Tibial nerve (tissue), 4 donors: ENCODE results near the gene CGN. TPM values are rescaled to one million over a fixed set of nuclear protein-coding genes. Genes with fewer than 3 reads are reported as not detected.

Source experiments
- DNase-seq, 2 donors: peaks; one replicate each; pipeline ENCODE4 v3.0.0-alpha.2; 2019; ENCODE audit warnings: low spot score in 2 of 2
- H3K27ac ChIP-seq, 4 donors: fragments of 200-600 bp; sonication (generic) in 3 of 4; one replicate each; pipeline ENCODE4 v1.5.1; 2017 to 2019; ENCODE audit warnings: mild to moderate bottlenecking in 1 of 4
- H3K27me3 ChIP-seq, 2 donors: fragments of 200-600 bp; sonication (generic) in 1 of 2; one replicate each; pipeline versions ENCODE4 v1.5.1 to v1.6.0; 2017 to 2019
- H3K36me3 ChIP-seq, 3 donors: fragments of 200-600 bp; sonication (generic); one replicate each; pipeline ENCODE4 v1.5.1; 2018 to 2019
- H3K4me1 ChIP-seq, 4 donors: fragments of 200-600 bp; sonication (generic) in 3 of 4; one replicate each; pipeline ENCODE4 v1.5.1; 2017 to 2019
- H3K4me3 ChIP-seq, 4 donors: fragments of 200-600 bp; sonication (generic) in 3 of 4; one replicate each; pipeline ENCODE4 v1.5.1; 2017 to 2019; ENCODE audit warnings: mild to moderate bottlenecking in 1 of 4, moderate library complexity in 1 of 4
- H3K9me3 ChIP-seq, 4 donors: fragments of 200-600 bp; sonication (generic) in 3 of 4; one replicate each; pipeline ENCODE4 v1.5.1; 2017 to 2019
- EP300 ChIP-seq, 2 donors: sonication (generic); formaldehyde crosslinking; IDR thresholded peaks; one replicate each; pipeline ENCODE4 v1.6.1; 2017; ENCODE audit warnings: antibody characterized with exemption in 2 of 2, mild to moderate bottlenecking in 1 of 2
- POLR2A ChIP-seq, 2 donors: fragments of 450-650 bp; IDR thresholded peaks; one replicate each; pipeline ENCODE4 v1.6.1; 2017; ENCODE audit warnings: antibody characterized with exemption in 2 of 2, mild to moderate bottlenecking in 2 of 2, moderate library complexity in 2 of 2
- WGBS, 2 donors: methylation state at CpG; one replicate each; pipeline ENCODE4 v1.1.5; 2018; 5-methylcytosine and 5-hydroxymethylcytosine counted together
- total RNA-seq, 4 donors: library from RNA; depleted of rRNA; stranded (reverse); fragments of >200 nt; gene quantifications; one replicate each; pipeline ENCODE4 v1.1.0, GENCODE V29; 2016
- TF ChIP-seq, protein P1 (sequence below), 5 experiments: fragments of 200-600 bp in 3 of 5; fragments of 450-650 bp in 2 of 5; sonication (generic) in 3 of 5; IDR thresholded peaks; one replicate each; pipeline ENCODE4 v1.5.1; 2016 to 2019; ENCODE audit warnings: antibody characterized with exemption in 5 of 5, mild to moderate bottlenecking in 3 of 5, moderate library complexity in 2 of 5

Gene CGN
- total RNA-seq, 4 donors from 2014 or later, result 0.63 to 4.9 (median 2.0) TPM

DNA sequence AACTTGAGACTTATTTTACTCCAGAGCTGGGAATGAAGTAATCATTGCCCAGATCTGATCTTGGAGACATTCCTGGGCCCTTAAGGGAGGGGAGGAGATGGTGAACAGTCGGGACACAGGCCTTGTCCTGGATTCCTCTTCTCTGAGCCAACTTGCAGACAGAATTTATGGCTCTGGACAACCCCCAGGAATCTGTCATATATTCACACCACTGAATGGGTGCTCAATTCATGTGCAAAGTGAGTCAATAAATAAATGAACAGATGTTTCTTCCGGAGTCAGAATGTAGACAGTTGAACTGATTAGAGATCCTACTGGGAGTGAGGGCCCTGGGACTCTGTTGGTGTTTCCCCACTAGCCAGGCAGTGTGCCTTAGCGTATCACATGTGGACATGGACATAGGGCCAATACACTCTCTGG lies 31.5 kb downstream of the CGN start:
- H3K4me1 ChIP-seq, result peaks cover 0 to 37% (median 5%) of the 10 kb centered on the region in 4 donors
- H3K27ac ChIP-seq, result peak overlapping the region in 1 of 4 donors; percentile 32
- TF ChIP-seq POLR2A (IDR thresholded peaks at IDR 0.05), result no peak
- TF ChIP-seq, protein P1, sequence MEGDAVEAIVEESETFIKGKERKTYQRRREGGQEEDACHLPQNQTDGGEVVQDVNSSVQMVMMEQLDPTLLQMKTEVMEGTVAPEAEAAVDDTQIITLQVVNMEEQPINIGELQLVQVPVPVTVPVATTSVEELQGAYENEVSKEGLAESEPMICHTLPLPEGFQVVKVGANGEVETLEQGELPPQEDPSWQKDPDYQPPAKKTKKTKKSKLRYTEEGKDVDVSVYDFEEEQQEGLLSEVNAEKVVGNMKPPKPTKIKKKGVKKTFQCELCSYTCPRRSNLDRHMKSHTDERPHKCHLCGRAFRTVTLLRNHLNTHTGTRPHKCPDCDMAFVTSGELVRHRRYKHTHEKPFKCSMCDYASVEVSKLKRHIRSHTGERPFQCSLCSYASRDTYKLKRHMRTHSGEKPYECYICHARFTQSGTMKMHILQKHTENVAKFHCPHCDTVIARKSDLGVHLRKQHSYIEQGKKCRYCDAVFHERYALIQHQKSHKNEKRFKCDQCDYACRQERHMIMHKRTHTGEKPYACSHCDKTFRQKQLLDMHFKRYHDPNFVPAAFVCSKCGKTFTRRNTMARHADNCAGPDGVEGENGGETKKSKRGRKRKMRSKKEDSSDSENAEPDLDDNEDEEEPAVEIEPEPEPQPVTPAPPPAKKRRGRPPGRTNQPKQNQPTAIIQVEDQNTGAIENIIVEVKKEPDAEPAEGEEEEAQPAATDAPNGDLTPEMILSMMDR (IDR thresholded peaks at IDR 0.05), result no peak
- TF ChIP-seq EP300 (IDR thresholded peaks at IDR 0.05), result no peak
- WGBS, 2 donors, result 50 to 56% methylated on average over 3 of the region's 3 CpGs
- H3K36me3 ChIP-seq, result no peaks in the 10 kb centered on the region
- no peaks in the 10 kb centered on the region for H3K9me3 ChIP-seq
- no peak overlapping the region for H3K4me3 ChIP-seq
- no peaks in the 10 kb centered on the region for H3K27me3 ChIP-seq
- no peak for DNase-seq

DNA sequence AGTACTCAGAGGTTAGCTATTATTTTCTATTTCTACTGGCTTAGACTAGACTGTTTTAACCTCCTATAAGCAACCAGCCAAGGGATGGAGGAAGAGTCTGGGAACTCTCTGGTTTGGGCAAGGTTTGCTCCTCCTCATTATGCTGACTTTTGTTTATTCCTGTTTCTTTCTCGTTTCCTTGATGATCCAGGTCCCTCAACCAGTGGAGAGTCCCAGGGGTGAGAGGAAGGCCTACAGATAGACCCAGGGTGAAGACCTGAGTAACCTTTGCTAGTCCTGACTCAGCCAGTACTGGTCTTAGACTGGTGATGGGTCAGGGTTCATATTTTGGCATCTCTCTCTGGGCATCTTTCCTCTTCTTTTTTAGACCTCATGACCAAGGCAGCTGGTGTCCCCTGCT lies 34.4 kb downstream of the CGN start:
- H3K9me3 ChIP-seq, result no peaks in the 10 kb centered on the region
- DNase-seq, result no peak
- WGBS, 2 donors, result 43 to 68% methylated on average over 1 of the region's 1 CpG
- peaks cover 0 to 32% (median 4%) of the 10 kb centered on the region in 4 donors for H3K4me1 ChIP-seq
- no peaks in the 10 kb centered on the region for H3K27me3 ChIP-seq
- H3K36me3 ChIP-seq, result no peaks in the 10 kb centered on the region
- no peak overlapping the region for H3K4me3 ChIP-seq
- no peak for TF ChIP-seq EP300 (IDR thresholded peaks at IDR 0.05)
- TF ChIP-seq POLR2A (IDR thresholded peaks at IDR 0.05), result no peak
- TF ChIP-seq, protein P1 (IDR thresholded peaks at IDR 0.05), result no peak
- no peak overlapping the region for H3K27ac ChIP-seq

GRCh38 chr1:151546011-151546925 lies 35.1 kb downstream of the CGN start:
- Histone ChIP-seq H3K9me3 (no peaks in the 10 kb centered on the region), H3K27me3 (no peaks in the 10 kb centered on the region), H3K36me3 (no peaks in the 10 kb centered on the region), H3K4me3 (no peak overlapping the region), H3K4me1 (peaks cover 0 to 24% (median 4%) of the 10 kb centered on the region in 4 donors), H3K27ac (no peak overlapping the region)
- 88 to 89% methylated on average over 4 of the region's 4 CpGs for WGBS, 2 donors
- DNase-seq, result no peak
- TF ChIP-seq POLR2A (IDR thresholded peaks at IDR 0.05) (no peak), EP300 (IDR thresholded peaks at IDR 0.05) (no peak)
- TF ChIP-seq, protein P1 (IDR thresholded peaks at IDR 0.05), result no peak

GRCh38 chr1:151547119-151547899 lies 36.1 kb downstream of the CGN start:
- Histone ChIP-seq H3K4me1 (peaks cover 0 to 17% (median 4%) of the 10 kb centered on the region in 4 donors), H3K27me3 (no peaks in the 10 kb centered on the region), H3K4me3 (no peak overlapping the region), H3K27ac (peak overlapping the region in 1 of 4 donors; percentile 20), H3K36me3 (no peaks in the 10 kb centered on the region), H3K9me3 (no peaks in the 10 kb centered on the region)
- peak in 1 of 2 donors; percentile 48 for TF ChIP-seq EP300 (IDR thresholded peaks at IDR 0.05)
- TF ChIP-seq, protein P1 (IDR thresholded peaks at IDR 0.05), result no peak
- TF ChIP-seq POLR2A (IDR thresholded peaks at IDR 0.05), result no peak
- WGBS, 2 donors, result 49 to 58% methylated on average over 7 of the region's 7 CpGs
- DNase-seq, result peak in 1 of 2 donors; percentile 22
